CD14-positive monocyte (primary cell): ENCODE data around the gene CATSPERE. TPM values are rescaled to one million over a fixed set of nuclear protein-coding genes. Genes with fewer than 3 reads are reported as not detected.

Source experiments
- DNase-seq, 3 donors: peaks; one replicate each; pipeline ENCODE4 v3.0.0-alpha.2; 2011 to 2022
- H2AFZ ChIP-seq: 2 replicates; pipeline ENCODE4 v1.6.0; 2012; ENCODE audit warnings: mild to moderate bottlenecking, low read depth, low read length, inconsistent platforms; ENCODE audit not compliant: insufficient read depth, poor library complexity, severe bottlenecking
- H3K27ac ChIP-seq, 2 donors: 1 replicate in 1 of 2; 2 replicates in 1 of 2; pipeline ENCODE4 v1.5.1; 2012 to 2013; ENCODE audit warnings: low read length in 2 of 2, control low read depth in 1 of 2, inconsistent platforms in 1 of 2, low read depth in 1 of 2, mild to moderate bottlenecking in 1 of 2
- H3K27me3 ChIP-seq, 2 donors: one replicate each; pipeline versions ENCODE4 v1.6.0 to v1.6.1; 2011 to 2013; ENCODE audit warnings: low read length in 2 of 2; ENCODE audit not compliant: control insufficient read depth in 2 of 2, insufficient read depth in 2 of 2
- H3K36me3 ChIP-seq, 2 donors: replicated peaks in 1 of 2; 1 replicate in 1 of 2; 2 replicates in 1 of 2; pipeline versions ENCODE4 v1.5.1 to v1.6.1; 2012 to 2013; ENCODE audit warnings: low read length in 2 of 2, control low read depth in 1 of 2, inconsistent platforms in 1 of 2, mild to moderate bottlenecking in 1 of 2; ENCODE audit not compliant: insufficient read depth in 2 of 2, control insufficient read depth in 1 of 2
- H3K4me1 ChIP-seq, 2 donors: 1 replicate in 1 of 2; 2 replicates in 1 of 2; pipeline versions ENCODE4 v1.5.1 to v1.6.1; 2012 to 2013; ENCODE audit warnings: low read length in 2 of 2, control low read depth in 1 of 2, inconsistent platforms in 1 of 2, mild to moderate bottlenecking in 1 of 2, moderate library complexity in 1 of 2; ENCODE audit not compliant: insufficient read depth in 2 of 2, control insufficient read depth in 1 of 2
- H3K4me2 ChIP-seq: replicated peaks from 2 replicates; pipeline ENCODE3; 2012; ENCODE audit warnings: low read length, moderate library complexity, mild to moderate bottlenecking; ENCODE audit not compliant: poor library complexity, severe bottlenecking; ENCODE audit errors: extremely low read depth
- H3K4me3 ChIP-seq, 3 experiments: fragments of 200-600 bp in 1 of 3; sonication (generic) in 1 of 3; replicated peaks in 1 of 3; 1 replicate in 2 of 3; 2 replicates in 1 of 3; pipeline ENCODE4 v1.5.1; 2011 to 2013; ENCODE audit warnings: low read length in 3 of 3, mild to moderate bottlenecking in 3 of 3, control low read depth in 2 of 3, low read depth in 2 of 3, inconsistent platforms in 1 of 3, moderate library complexity in 1 of 3
- H3K79me2 ChIP-seq: 2 replicates; pipeline ENCODE4 v1.6.0; 2012; ENCODE audit warnings: mild to moderate bottlenecking, control low read depth, inconsistent platforms, low read length, moderate library complexity; ENCODE audit not compliant: insufficient read depth
- H3K9ac ChIP-seq: 2 replicates; pipeline ENCODE4 v1.6.0; 2017; ENCODE audit warnings: low read length, mild to moderate bottlenecking; ENCODE audit not compliant: insufficient read depth, poor library complexity, severe bottlenecking
- H3K9me3 ChIP-seq, 2 donors: replicated peaks in 1 of 2; 1 replicate in 1 of 2; 2 replicates in 1 of 2; pipeline versions ENCODE4 v1.5.1 to v1.6.1; 2012 to 2013; ENCODE audit warnings: low read length in 2 of 2, control low read depth in 1 of 2; ENCODE audit not compliant: control insufficient read depth in 1 of 2, insufficient read depth in 1 of 2
- H4K20me1 ChIP-seq: 2 replicates; pipeline ENCODE4 v1.6.0; 2012; ENCODE audit warnings: mild to moderate bottlenecking, low read length, control low read depth, moderate library complexity; ENCODE audit not compliant: insufficient read depth
- H3K27ac Mint-ChIP-seq, 7 donors: one replicate each; pipeline ENCODE4 v1.8.0; 2020; ENCODE audit warnings: mild to moderate bottlenecking in 7 of 7, mixed read lengths in 7 of 7, moderate library complexity in 6 of 7, inconsistent platforms in 2 of 7
- H3K27me3 Mint-ChIP-seq, 3 donors: one replicate each; pipeline ENCODE4 v1.8.0; 2021 to 2022; ENCODE audit warnings: low read depth in 3 of 3, mild to moderate bottlenecking in 3 of 3, mixed read lengths in 3 of 3, moderate library complexity in 3 of 3, inconsistent platforms in 1 of 3
- H3K36me3 Mint-ChIP-seq, 2 donors: one replicate each; pipeline ENCODE4 v1.8.0; 2020; ENCODE audit warnings: mixed read lengths in 2 of 2, inconsistent platforms in 1 of 2, mild to moderate bottlenecking in 1 of 2
- H3K4me1 Mint-ChIP-seq: one replicate; pipeline ENCODE4 v1.8.0; 2020; ENCODE audit warnings: mild to moderate bottlenecking, mixed read lengths
- H3K4me3 Mint-ChIP-seq, 2 donors: one replicate each; pipeline ENCODE4 v1.8.0; 2020; ENCODE audit warnings: mild to moderate bottlenecking in 2 of 2, mixed read lengths in 2 of 2, moderate library complexity in 1 of 2
- H3K9me3 Mint-ChIP-seq, 7 donors: one replicate each; pipeline ENCODE4 v1.8.0; 2020 to 2022; ENCODE audit warnings: mixed read lengths in 7 of 7, mild to moderate bottlenecking in 6 of 7, moderate library complexity in 6 of 7, inconsistent platforms in 2 of 7
- CTCF ChIP-seq: fragments of 200-600 bp; IDR thresholded peaks from one replicate; pipeline ENCODE4 v1.8.0; 2022; ENCODE audit warnings: antibody characterized with exemption, mild to moderate bottlenecking
- WGBS: methylation state at CpG from one replicate; pipeline ENCODE4 v1.1.5; 2013; ENCODE audit warnings: missing lambda C conversion rate; ENCODE audit not compliant: insufficient coverage; 5-methylcytosine and 5-hydroxymethylcytosine counted together
- intact Hi-C, 2 donors: fragments of 100-400 bp; cut with micrococcal nuclease; formaldehyde crosslinking; loops; one replicate each; pipeline versions ENCODE4 v1.15.0 to v1.15.1; 2023
- polyA plus RNA-seq, 3 donors: library from polyadenylated mRNA; depleted of rRNA in 1 of 3; unstranded in 2 of 3; stranded (reverse) in 1 of 3; fragments of 300-500 nt in 2 of 3; fragments of >200 nt in 1 of 3; fragmentation: Illumina TruSeq in 2 of 3; gene quantifications; 1 replicate in 2 of 3; 2 replicates in 1 of 3; pipeline ENCODE4 v1.2.3, GENCODE V29; 2012 to 2021

The CATSPERE gene
- polyA plus RNA-seq, 3 donors = 0.63 TPM; not detected in 2

DNA sequence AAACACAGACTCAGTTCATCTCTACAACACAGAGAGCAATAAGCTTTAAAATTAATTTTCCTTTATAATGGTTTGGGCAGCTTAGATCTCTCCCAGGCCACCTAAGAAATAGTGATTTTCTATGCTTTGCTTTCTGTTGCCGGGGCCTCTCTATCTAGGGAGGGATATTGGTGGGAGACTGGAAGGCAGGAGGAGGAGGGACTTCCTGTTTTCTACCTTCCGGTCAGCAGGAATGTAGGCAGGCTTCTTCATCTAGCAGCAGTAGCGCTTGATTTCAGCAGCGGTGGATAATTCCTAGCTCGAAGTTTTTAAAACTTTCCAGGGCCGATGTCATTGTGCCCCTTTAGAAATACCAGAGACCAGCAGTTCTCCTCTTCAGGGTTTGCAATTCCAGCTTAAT, 186.7 kb downstream of the CATSPERE start:
- TF ChIP-seq CTCF = no peak
- Histone ChIP-seq H3K27ac (no peak overlapping the region), H3K4me2 (no peak overlapping the region), H3K9me3 (no peaks in the 10 kb centered on the region), H3K36me3 (no peaks in the 10 kb centered on the region), H4K20me1 (no peaks in the 10 kb centered on the region), H3K9ac (no peak overlapping the region), H3K4me3 (no peak overlapping the region), H3K79me2 (no peaks in the 10 kb centered on the region), H3K27me3 (no peaks in the 10 kb centered on the region), H3K4me1 (peaks cover 6% of the 10 kb centered on the region in 2 donors), H2AFZ (no peak overlapping the region)
- H3K4me3 Mint-ChIP-seq = no peak overlapping the region
- H3K9me3 Mint-ChIP-seq = peaks cover 0 to 4% (median 0%) of the 10 kb centered on the region in 7 donors
- DNase-seq = no peak
- peaks cover 2 to 5% (median 4%) of the 10 kb centered on the region in 3 donors for H3K27me3 Mint-ChIP-seq
- H3K27ac Mint-ChIP-seq = no peak overlapping the region
- H3K36me3 Mint-ChIP-seq = no peaks in the 10 kb centered on the region
- WGBS = 94% methylated on average over 2 of the region's 6 CpGs
- H3K4me1 Mint-ChIP-seq = peaks cover 8% of the 10 kb centered on the region
- intact Hi-C loops = loop anchor here in 1 of 2 donors (10.0 kb wide), 1 partner anchor 593 kb away; the partner anchor contains the start of gene ZBTB18

DNA sequence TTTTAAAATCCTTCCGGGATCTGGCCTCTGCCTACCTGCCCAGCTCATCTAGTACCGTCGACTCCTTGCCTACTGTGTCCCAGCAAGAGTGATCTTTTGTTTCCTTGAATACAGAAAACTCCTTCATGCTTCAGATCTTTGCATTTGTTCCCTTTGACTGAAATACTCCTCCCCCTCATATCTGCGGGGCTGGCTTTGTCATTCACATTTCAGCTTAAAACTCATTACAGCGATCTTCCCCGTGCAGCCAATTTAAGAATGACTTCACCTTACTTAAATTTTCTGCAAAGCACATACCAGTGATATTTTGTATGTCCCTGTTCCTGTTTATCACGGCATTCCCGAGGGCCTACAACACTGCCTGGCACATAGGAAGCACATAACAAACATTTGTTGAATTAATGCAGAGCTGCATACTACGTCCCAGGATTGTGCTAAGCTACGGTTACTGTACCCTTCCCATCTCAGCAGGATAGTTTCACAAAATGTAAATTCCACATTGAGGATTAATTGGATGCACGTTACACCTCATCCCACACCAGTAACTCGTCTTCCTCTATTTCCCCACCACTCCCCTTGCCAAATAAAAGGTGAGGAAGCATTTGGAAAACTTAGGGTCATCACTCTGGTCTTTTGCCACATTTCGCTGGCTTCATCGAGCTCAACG, 191.0 kb downstream of the CATSPERE start:
- Histone ChIP-seq H3K4me1 (peaks cover 22 to 24% of the 10 kb centered on the region in 2 donors), H3K9me3 (no peaks in the 10 kb centered on the region), H3K36me3 (peaks cover 3% of the 10 kb centered on the region in 2 donors), H3K4me2 (peak overlapping the region; percentile 85), H3K27me3 (no peaks in the 10 kb centered on the region), H2AFZ (peak overlapping the region; percentile 84), H3K27ac (peak overlapping the region; percentile 20 to 32), H3K79me2 (peaks cover 40% of the 10 kb centered on the region), H3K9ac (no peak overlapping the region), H3K4me3 (peak overlapping the region; percentile 43 to 82 (median 80)), H4K20me1 (no peaks in the 10 kb centered on the region)
- H3K9me3 Mint-ChIP-seq = peaks cover 0 to 4% (median 0%) of the 10 kb centered on the region in 7 donors
- WGBS = 66% methylated on average over 10 of the region's 15 CpGs
- H3K27ac Mint-ChIP-seq = peak overlapping the region; percentile 72 to 91 (median 82)
- intact Hi-C loops = loop anchor here (2.0 to 10.0 kb wide), 3 partner anchors 183 to 213 kb away; partner anchors contain the start of genes COX20 (in 1 of the 2) and HNRNPU (in 1 of the 2)
- H3K36me3 Mint-ChIP-seq = peaks cover 2 to 9% of the 10 kb centered on the region in 2 donors
- TF ChIP-seq CTCF = no peak
- DNase-seq = no peak
- peaks cover 9% of the 10 kb centered on the region for H3K4me1 Mint-ChIP-seq
- peak overlapping the region; percentile 76 to 93 for H3K4me3 Mint-ChIP-seq
- H3K27me3 Mint-ChIP-seq = peaks cover 0 to 4% (median 2%) of the 10 kb centered on the region in 3 donors
